OCI-LY1 (cell line): ENCODE results near the gene SSBP4.

Source experiments
- EZH2 ChIP-seq: fragments of 200-600 bp; sonication (generic), shearing (Covaris generic); IDR thresholded peaks from 2 replicates; pipeline ENCODE4 v1.8.0; 2017; ENCODE audit warnings: borderline replicate concordance, mixed run types, mild to moderate bottlenecking, antibody characterized with exemption, low read length, moderate library complexity, mixed read lengths
- TF ChIP-seq, protein P1 (sequence below): fragments of 200-600 bp; sonication (generic), shearing (Covaris generic); IDR thresholded peaks from 2 replicates; pipeline ENCODE4 v1.5.1; 2017; ENCODE audit warnings: mild to moderate bottlenecking, antibody characterized with exemption, low read length, moderate library complexity, mixed read lengths

GRCh38 chr19:18440936-18441803 lies 22.0 kb downstream of the SSBP4 start:
- TF ChIP-seq, protein P1, sequence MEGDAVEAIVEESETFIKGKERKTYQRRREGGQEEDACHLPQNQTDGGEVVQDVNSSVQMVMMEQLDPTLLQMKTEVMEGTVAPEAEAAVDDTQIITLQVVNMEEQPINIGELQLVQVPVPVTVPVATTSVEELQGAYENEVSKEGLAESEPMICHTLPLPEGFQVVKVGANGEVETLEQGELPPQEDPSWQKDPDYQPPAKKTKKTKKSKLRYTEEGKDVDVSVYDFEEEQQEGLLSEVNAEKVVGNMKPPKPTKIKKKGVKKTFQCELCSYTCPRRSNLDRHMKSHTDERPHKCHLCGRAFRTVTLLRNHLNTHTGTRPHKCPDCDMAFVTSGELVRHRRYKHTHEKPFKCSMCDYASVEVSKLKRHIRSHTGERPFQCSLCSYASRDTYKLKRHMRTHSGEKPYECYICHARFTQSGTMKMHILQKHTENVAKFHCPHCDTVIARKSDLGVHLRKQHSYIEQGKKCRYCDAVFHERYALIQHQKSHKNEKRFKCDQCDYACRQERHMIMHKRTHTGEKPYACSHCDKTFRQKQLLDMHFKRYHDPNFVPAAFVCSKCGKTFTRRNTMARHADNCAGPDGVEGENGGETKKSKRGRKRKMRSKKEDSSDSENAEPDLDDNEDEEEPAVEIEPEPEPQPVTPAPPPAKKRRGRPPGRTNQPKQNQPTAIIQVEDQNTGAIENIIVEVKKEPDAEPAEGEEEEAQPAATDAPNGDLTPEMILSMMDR, result no peak
- no peak for TF ChIP-seq EZH2
